Neural crest cell (in vitro differentiated cells): Measurements from ENCODE around the gene CAP1. TPM values are rescaled to one million over a fixed set of nuclear protein-coding genes. Genes with fewer than 3 reads are reported as not detected.
"Not testable (repeated sequence)": the region's sequence is repeated elsewhere in the genome, so short reads cannot be mapped to it uniquely, and the experiment has no call there.

Experiments
- DNase-seq: peaks from one replicate; pipeline ENCODE4 v3.0.0; 2021; ENCODE audit warnings: low read depth, mixed read lengths, low spot score
- H3K27ac Mint-ChIP-seq: one replicate; pipeline ENCODE4 v1.8.0; 2021; ENCODE audit warnings: mild to moderate bottlenecking, mixed read lengths; ENCODE audit not compliant: unreplicated experiment
- H3K27me3 Mint-ChIP-seq: 2 replicates; pipeline ENCODE4 v1.8.0; 2021; ENCODE audit warnings: low read depth, mild to moderate bottlenecking, mixed read lengths
- H3K36me3 Mint-ChIP-seq: 2 replicates; pipeline ENCODE4 v1.8.0; 2021; ENCODE audit warnings: low read depth, mild to moderate bottlenecking, mixed read lengths
- H3K4me1 Mint-ChIP-seq: 2 replicates; pipeline ENCODE4 v1.8.0; 2021; ENCODE audit warnings: mixed read lengths
- H3K4me3 Mint-ChIP-seq: one replicate; pipeline ENCODE4 v1.8.0; 2021; ENCODE audit warnings: mild to moderate bottlenecking, mixed read lengths
- H3K9me3 Mint-ChIP-seq: 2 replicates; pipeline ENCODE4 v1.8.0; 2021; ENCODE audit warnings: mixed read lengths
- CTCF ChIP-seq: fragments of 200-600 bp; sonication (generic); conservative IDR thresholded peaks from 2 replicates; pipeline ENCODE4 v1.5.0; 2021; ENCODE audit warnings: antibody characterized with exemption, mild to moderate bottlenecking
- total RNA-seq: library from RNA; stranded (reverse); gene quantifications from 2 replicates; pipeline ENCODE4 v1.2.1, GENCODE V29; 2021

CAP1 gene
- total RNA-seq, 1 donor from 2014 or later = 213 TPM

GRCh38 chr1:40036574-40036973 is 4.0 kb upstream of the CAP1 start:
- TF ChIP-seq CTCF = no peak
- H3K4me1 Mint-ChIP-seq = peaks cover 31% of the 10 kb centered on the region
- DNase-seq = no peak
- H3K9me3 Mint-ChIP-seq = no peaks in the 10 kb centered on the region
- no peaks in the 10 kb centered on the region for H3K36me3 Mint-ChIP-seq
- no peak overlapping the region for H3K27ac Mint-ChIP-seq
- H3K4me3 Mint-ChIP-seq = peak overlapping the region; percentile 14
- H3K27me3 Mint-ChIP-seq = no peaks in the 10 kb centered on the region

- not testable (repeated sequence) for H3K36me3 Mint-ChIP-seq, H3K9me3 Mint-ChIP-seq, H3K27me3 Mint-ChIP-seq, H3K27ac Mint-ChIP-seq, DNase-seq, H3K4me3 Mint-ChIP-seq
- H3K4me1 Mint-ChIP-seq = peaks cover 36% of the 10 kb centered on the region
These were observed 3.3 kb upstream of the CAP1 start for GRCh38 chr1:40037254-40037653.

GRCh38 chr1:40038697-40039096 is 1.8 kb upstream of the CAP1 start:
- H3K36me3 Mint-ChIP-seq = no peaks in the 10 kb centered on the region
- peak overlapping the region; percentile 97 for H3K4me3 Mint-ChIP-seq
- no peaks in the 10 kb centered on the region for H3K27me3 Mint-ChIP-seq

GRCh38 chr1:40039245-40039756 is 1.2 kb upstream of the CAP1 start:
- no peak for DNase-seq
- Mint-ChIP-seq H3K36me3 (no peaks in the 10 kb centered on the region), H3K27ac (peak overlapping the region; percentile 98), H3K4me3 (peak overlapping the region; percentile 97), H3K9me3 (no peaks in the 10 kb centered on the region), H3K4me1 (peaks cover 47% of the 10 kb centered on the region), H3K27me3 (no peaks in the 10 kb centered on the region)
- peak; percentile 28 for TF ChIP-seq CTCF

More at GRCh38 chr1:40038697-40039096, 1.8 kb upstream of the CAP1 start:
- H3K4me1 Mint-ChIP-seq = peaks cover 41% of the 10 kb centered on the region
- no peak overlapping the region for H3K27ac Mint-ChIP-seq
- H3K9me3 Mint-ChIP-seq = no peaks in the 10 kb centered on the region
- no peak for TF ChIP-seq CTCF
- no peak for DNase-seq

GRCh38 chr1:40039757-40040510 is 595 bp upstream of the CAP1 start:
- no peaks in the 10 kb centered on the region for H3K9me3 Mint-ChIP-seq

More at GRCh38 chr1:40039757-40040510, 595 bp upstream of the CAP1 start:
- peak; percentile 38 for DNase-seq
- H3K27me3 Mint-ChIP-seq = no peaks in the 10 kb centered on the region
- peak overlapping the region; percentile 97 for H3K4me3 Mint-ChIP-seq
- TF ChIP-seq CTCF = no peak
- no peaks in the 10 kb centered on the region for H3K36me3 Mint-ChIP-seq
- peak overlapping the region; percentile 98 for H3K27ac Mint-ChIP-seq
- peaks cover 49% of the 10 kb centered on the region for H3K4me1 Mint-ChIP-seq
